Trophoblast cell (in vitro differentiated cells and primary cell): ENCODE measurements around the gene LAMC3.

Experiments
- DNase-seq, 2 donors: peaks; one replicate each; pipeline ENCODE4 v3.0.0-alpha.2; 2016
- H2AFZ ChIP-seq: 2 replicates; pipeline ENCODE4 v1.6.1; 2013; ENCODE audit warnings: low read length, moderate library complexity, mild to moderate bottlenecking; ENCODE audit not compliant: insufficient read depth, poor library complexity
- H2AK5ac ChIP-seq: 2 replicates; pipeline ENCODE4 v1.6.1; 2013; ENCODE audit warnings: mild to moderate bottlenecking, low read length
- H2BK120ac ChIP-seq: 2 replicates; pipeline ENCODE4 v1.6.1; 2013; ENCODE audit warnings: low read length, mild to moderate bottlenecking, moderate library complexity; ENCODE audit not compliant: insufficient read depth, poor library complexity
- H2BK12ac ChIP-seq: 2 replicates; pipeline ENCODE4 v1.6.1; 2013; ENCODE audit warnings: mild to moderate bottlenecking, low read length, moderate library complexity
- H2BK5ac ChIP-seq: 2 replicates; pipeline ENCODE4 v1.6.1; 2013; ENCODE audit warnings: low read length, low read depth, moderate library complexity, mild to moderate bottlenecking; ENCODE audit not compliant: poor library complexity
- H3K14ac ChIP-seq: 2 replicates; pipeline ENCODE4 v1.6.1; 2013; ENCODE audit warnings: mild to moderate bottlenecking, low read length
- H3K18ac ChIP-seq: 2 replicates; pipeline ENCODE4 v1.6.1; 2013; ENCODE audit warnings: mild to moderate bottlenecking, low read length
- H3K23ac ChIP-seq: 2 replicates; pipeline ENCODE4 v1.6.1; 2013; ENCODE audit warnings: low read length
- H3K27ac ChIP-seq: 2 replicates; pipeline ENCODE4 v1.5.1; 2013; ENCODE audit warnings: low read depth, mild to moderate bottlenecking, inconsistent platforms, low read length, moderate library complexity
- H3K27me3 ChIP-seq: 2 replicates; pipeline ENCODE4 v1.6.1; 2013; ENCODE audit warnings: inconsistent platforms, mild to moderate bottlenecking, low read length, moderate library complexity; ENCODE audit not compliant: insufficient read depth
- H3K36me3 ChIP-seq, 2 experiments: 1 replicate in 1 of 2; 2 replicates in 1 of 2; pipeline ENCODE4 v1.6.1; 2013; ENCODE audit warnings: low read length in 2 of 2, mild to moderate bottlenecking in 2 of 2, moderate library complexity in 1 of 2; ENCODE audit not compliant: insufficient read depth in 2 of 2, control insufficient read depth in 1 of 2
- H3K4ac ChIP-seq: 2 replicates; pipeline ENCODE4 v1.6.1; 2013; ENCODE audit warnings: low read depth, mild to moderate bottlenecking, low read length, moderate library complexity
- H3K4me1 ChIP-seq, 2 experiments: 1 replicate in 1 of 2; 2 replicates in 1 of 2; pipeline ENCODE4 v1.6.1; 2013; ENCODE audit warnings: low read length in 2 of 2, mild to moderate bottlenecking in 2 of 2, moderate library complexity in 1 of 2; ENCODE audit not compliant: insufficient read depth in 2 of 2, control insufficient read depth in 1 of 2
- H3K4me2 ChIP-seq: 2 replicates; pipeline ENCODE4 v1.6.1; 2013; ENCODE audit warnings: inconsistent platforms, mild to moderate bottlenecking, low read length, moderate library complexity
- H3K4me3 ChIP-seq: 2 replicates; pipeline ENCODE4 v1.5.1; 2013; ENCODE audit warnings: mild to moderate bottlenecking, low read depth, low read length, inconsistent platforms
- H3K79me1 ChIP-seq: one replicate; pipeline ENCODE4 v1.6.1; 2013; ENCODE audit warnings: low read length
- H3K79me2 ChIP-seq: 2 replicates; pipeline ENCODE4 v1.6.1; 2013; ENCODE audit warnings: low read length, mild to moderate bottlenecking; ENCODE audit not compliant: control insufficient read depth, insufficient read depth, poor library complexity
- H3K9ac ChIP-seq: 2 replicates; pipeline ENCODE4 v1.6.1; 2013; ENCODE audit warnings: mild to moderate bottlenecking, low read length
- H3K9me3 ChIP-seq: 2 replicates; pipeline ENCODE4 v1.6.1; 2013; ENCODE audit warnings: low read depth, mild to moderate bottlenecking, control low read depth, inconsistent platforms, low read length; ENCODE audit not compliant: insufficient read depth
- H4K12ac ChIP-seq: 2 replicates; pipeline ENCODE4 v1.6.1; 2013; ENCODE audit warnings: low read depth, mild to moderate bottlenecking, low read length, moderate library complexity
- H4K8ac ChIP-seq: 2 replicates; pipeline ENCODE4 v1.6.1; 2013; ENCODE audit warnings: low read depth, mild to moderate bottlenecking, low read length, moderate library complexity
- H4K91ac ChIP-seq: one replicate; pipeline ENCODE4 v1.6.1; 2013; ENCODE audit warnings: low read depth, mild to moderate bottlenecking, low read length, moderate library complexity
- WGBS: extraction: QIAGEN DNeasy Blood & Tissue Kit; methylation state at CpG from one replicate; pipeline ENCODE4 v1.1.7; 2013; ENCODE audit warnings: missing lambda C conversion rate; ENCODE audit not compliant: insufficient read length, insufficient coverage; ENCODE audit errors: extremely low coverage; 5-methylcytosine and 5-hydroxymethylcytosine counted together

The LAMC3 gene

DNA sequence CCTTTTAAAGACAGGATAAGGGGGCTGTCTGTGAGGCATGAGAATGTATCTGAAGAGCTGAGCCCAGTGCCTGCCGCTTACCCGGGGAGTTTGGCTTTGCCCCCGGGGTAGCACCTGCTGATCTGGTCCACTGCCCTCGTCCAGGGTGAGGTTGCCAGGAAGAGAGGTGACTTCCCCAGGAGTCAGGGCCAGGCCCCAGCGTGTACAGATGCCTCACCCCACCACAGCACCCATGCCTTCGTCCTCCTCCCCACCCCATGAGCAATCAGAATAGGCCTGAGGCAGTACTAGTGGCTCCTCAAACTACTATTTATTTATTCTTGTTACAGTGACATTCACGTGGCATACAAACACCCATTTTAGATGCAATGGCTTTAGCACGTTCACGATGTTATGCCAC is 71.6 kb downstream of the LAMC3 start:
- no peak overlapping the region for H3K18ac ChIP-seq
- no peak overlapping the region for H2BK12ac ChIP-seq
- no peak overlapping the region for H3K4me2 ChIP-seq
- no peak overlapping the region for H3K27ac ChIP-seq
- no peak overlapping the region for H3K4ac ChIP-seq
- no CpG with 5 or more reads among the region's 9 CpGs for WGBS
- H4K91ac ChIP-seq, result no peak overlapping the region
- H3K4me3 ChIP-seq, result no peak overlapping the region
- no peak overlapping the region for H2BK5ac ChIP-seq
- no peak overlapping the region for H4K8ac ChIP-seq
- H3K27me3 ChIP-seq, result no peaks in the 10 kb centered on the region
- no peak overlapping the region for H2BK120ac ChIP-seq
- no peak overlapping the region for H2AFZ ChIP-seq
- no peak overlapping the region for H3K23ac ChIP-seq
- H3K4me1 ChIP-seq, result no peaks in the 10 kb centered on the region
- no peak overlapping the region for H4K12ac ChIP-seq
- DNase-seq, result no peak
- no peaks in the 10 kb centered on the region for H3K79me1 ChIP-seq
- H3K9me3 ChIP-seq, result peaks cover 2% of the 10 kb centered on the region
- no peak overlapping the region for H2AK5ac ChIP-seq
- H3K9ac ChIP-seq, result no peak overlapping the region
- H3K14ac ChIP-seq, result no peak overlapping the region
- no peaks in the 10 kb centered on the region for H3K36me3 ChIP-seq
- peaks cover 1% of the 10 kb centered on the region for H3K79me2 ChIP-seq

GRCh38 chr9:131081868-131082267 is 72.9 kb downstream of the LAMC3 start:
- H3K4me1 ChIP-seq, result no peaks in the 10 kb centered on the region
- H2AFZ ChIP-seq, result no peak overlapping the region
- H3K23ac ChIP-seq, result no peak overlapping the region
- H2AK5ac ChIP-seq, result no peak overlapping the region
- no peak overlapping the region for H2BK5ac ChIP-seq
- H4K12ac ChIP-seq, result no peak overlapping the region
- H3K27ac ChIP-seq, result no peak overlapping the region
- H3K9ac ChIP-seq, result no peak overlapping the region
- no peaks in the 10 kb centered on the region for H3K79me2 ChIP-seq
- H3K4me2 ChIP-seq, result no peak overlapping the region
- no peak for DNase-seq
- no peak overlapping the region for H2BK12ac ChIP-seq
- no peak overlapping the region for H3K14ac ChIP-seq
- H3K4ac ChIP-seq, result no peak overlapping the region
- no peaks in the 10 kb centered on the region for H3K36me3 ChIP-seq
- H4K8ac ChIP-seq, result no peak overlapping the region
- no peaks in the 10 kb centered on the region for H3K9me3 ChIP-seq
- no peak overlapping the region for H4K91ac ChIP-seq
- no peaks in the 10 kb centered on the region for H3K79me1 ChIP-seq
- H3K18ac ChIP-seq, result no peak overlapping the region
- no peak overlapping the region for H2BK120ac ChIP-seq
- H3K4me3 ChIP-seq, result no peak overlapping the region
- no peaks in the 10 kb centered on the region for H3K27me3 ChIP-seq
- WGBS, result no CpG with 5 or more reads among the region's 9 CpGs

GRCh38 chr9:131082774-131083512 is 74.0 kb downstream of the LAMC3 start:
- Histone ChIP-seq H3K4ac (no peak overlapping the region), H4K12ac (no peak overlapping the region), H3K79me1 (no peaks in the 10 kb centered on the region), H3K23ac (no peak overlapping the region), H3K14ac (no peak overlapping the region), H3K4me3 (no peak overlapping the region), H4K91ac (no peak overlapping the region), H3K4me2 (no peak overlapping the region), H2BK5ac (no peak overlapping the region), H3K27me3 (no peaks in the 10 kb centered on the region), H3K9me3 (no peaks in the 10 kb centered on the region), H2BK120ac (no peak overlapping the region), H2BK12ac (no peak overlapping the region), H3K79me2 (no peaks in the 10 kb centered on the region), H3K9ac (no peak overlapping the region), H4K8ac (no peak overlapping the region), H3K4me1 (no peaks in the 10 kb centered on the region), H2AFZ (no peak overlapping the region), H2AK5ac (no peak overlapping the region), H3K27ac (no peak overlapping the region), H3K36me3 (no peaks in the 10 kb centered on the region), H3K18ac (no peak overlapping the region)
- no CpG with 5 or more reads among the region's 11 CpGs for WGBS
- peak in 1 of 2 donors; percentile 25 for DNase-seq

DNA sequence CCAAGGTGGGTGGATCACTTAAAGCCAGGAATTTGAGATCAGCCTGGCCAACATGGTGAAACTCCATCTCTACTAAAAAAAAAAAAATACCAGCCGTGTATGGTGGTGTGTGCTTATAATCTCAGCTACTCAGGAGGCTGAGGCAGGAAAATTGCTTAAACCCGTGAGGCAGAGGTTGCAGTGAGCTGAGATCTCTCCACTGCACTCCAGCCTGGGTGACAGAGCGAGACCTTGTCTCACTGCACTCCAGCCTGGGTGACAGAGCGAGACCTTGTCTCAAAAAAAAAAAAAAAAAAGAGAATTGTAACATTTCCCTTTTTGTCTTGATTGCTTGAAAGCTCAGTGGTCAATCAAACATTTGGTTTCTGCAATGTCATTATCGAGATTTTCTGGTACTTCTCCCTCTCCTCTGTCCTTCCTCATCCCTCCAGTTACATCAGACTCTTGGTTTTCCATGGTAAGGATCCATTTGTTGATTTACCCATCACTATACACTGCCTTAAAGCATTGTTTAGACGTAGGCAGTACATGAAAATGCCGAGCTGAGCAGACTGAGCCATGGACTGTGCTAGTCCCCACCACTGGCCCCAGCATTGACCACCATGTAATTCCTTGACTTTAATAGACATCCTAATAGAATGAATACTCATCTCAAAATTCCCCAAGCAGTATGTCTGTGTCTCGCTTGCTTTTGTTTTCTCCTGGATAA is 75.8 kb downstream of the LAMC3 start:
- H3K14ac ChIP-seq, result no peak overlapping the region
- H2BK12ac ChIP-seq, result no peak overlapping the region
- H3K9ac ChIP-seq, result no peak overlapping the region
- H3K79me1 ChIP-seq, result no peaks in the 10 kb centered on the region
- no peak overlapping the region for H4K91ac ChIP-seq
- H4K8ac ChIP-seq, result no peak overlapping the region
- DNase-seq, result no peak
- H3K27ac ChIP-seq, result no peak overlapping the region
- WGBS, result no CpG with 5 or more reads among the region's 8 CpGs
- no peak overlapping the region for H3K4me3 ChIP-seq
- H2BK120ac ChIP-seq, result no peak overlapping the region
- no peak overlapping the region for H4K12ac ChIP-seq
- no peak overlapping the region for H3K4me2 ChIP-seq
- H3K79me2 ChIP-seq, result no peaks in the 10 kb centered on the region
- no peaks in the 10 kb centered on the region for H3K36me3 ChIP-seq
- H2AFZ ChIP-seq, result no peak overlapping the region
- H3K27me3 ChIP-seq, result no peaks in the 10 kb centered on the region
- no peak overlapping the region for H3K23ac ChIP-seq
- H3K9me3 ChIP-seq, result no peaks in the 10 kb centered on the region
- no peak overlapping the region for H2BK5ac ChIP-seq
- no peak overlapping the region for H2AK5ac ChIP-seq
- no peaks in the 10 kb centered on the region for H3K4me1 ChIP-seq
- no peak overlapping the region for H3K18ac ChIP-seq
- H3K4ac ChIP-seq, result no peak overlapping the region
